Stimulated activated CD4-positive, alpha-beta T cell treated with anti-CD3 and anti-CD28 coated beads, Interleukin-4, amount 100 ng/mL, for 48 hours (primary cell): ENCODE results near the gene PRR7.
A peak's percentile ranks its signal among the peaks of the same experiment; 100 is the strongest.

Source experiments
- DNase-seq, 2 donors: peaks; one replicate each; pipeline ENCODE4 v3.0.0-alpha.2; 2020; ENCODE audit warnings: low read depth in 2 of 2

Gene PRR7

DNA sequence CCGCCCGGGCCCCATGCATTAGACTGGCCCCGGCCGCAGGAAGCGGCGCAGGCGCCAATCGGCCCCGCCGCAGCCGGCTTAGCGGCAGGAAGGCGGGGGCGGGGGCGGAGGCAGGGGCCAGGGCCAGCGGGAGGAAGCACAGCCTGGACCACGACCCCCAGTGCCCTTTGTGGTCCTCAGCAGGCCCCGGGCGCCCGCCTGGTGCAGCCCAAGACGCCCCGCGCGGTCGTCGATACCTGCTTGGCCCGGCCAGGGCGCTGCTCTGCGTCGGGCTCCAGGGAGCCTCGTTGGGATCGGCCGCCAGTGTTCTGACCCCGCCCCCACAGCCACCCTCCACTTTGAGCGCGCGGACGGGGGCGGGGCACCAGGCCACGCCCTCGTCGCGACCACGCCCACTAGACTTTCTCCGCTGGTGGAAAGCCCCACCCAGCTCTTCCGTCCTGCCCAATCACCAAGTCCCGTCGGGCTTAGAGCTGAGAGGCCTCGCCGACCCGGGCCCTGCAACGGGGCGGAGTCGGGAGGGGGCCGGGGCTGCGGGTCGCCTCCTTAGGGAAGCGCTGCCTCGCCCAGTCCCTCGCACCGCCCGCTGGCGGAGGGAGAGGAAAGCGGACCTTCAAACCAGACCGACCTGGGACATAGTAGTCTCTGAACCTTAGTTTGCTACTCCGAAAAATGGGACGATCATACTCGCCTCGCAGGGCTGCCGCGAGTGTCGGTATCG, 50.8 kb downstream of the PRR7 start, which contains the start of gene PDLIM7:
Gene PDLIM7, minus strand, starts transcription at position 313 of the 721 bp plus-strand sequence. CDS start 1,092 bp downstream, outside the sequence.
- peak; percentile 94 to 96 for DNase-seq

DNA sequence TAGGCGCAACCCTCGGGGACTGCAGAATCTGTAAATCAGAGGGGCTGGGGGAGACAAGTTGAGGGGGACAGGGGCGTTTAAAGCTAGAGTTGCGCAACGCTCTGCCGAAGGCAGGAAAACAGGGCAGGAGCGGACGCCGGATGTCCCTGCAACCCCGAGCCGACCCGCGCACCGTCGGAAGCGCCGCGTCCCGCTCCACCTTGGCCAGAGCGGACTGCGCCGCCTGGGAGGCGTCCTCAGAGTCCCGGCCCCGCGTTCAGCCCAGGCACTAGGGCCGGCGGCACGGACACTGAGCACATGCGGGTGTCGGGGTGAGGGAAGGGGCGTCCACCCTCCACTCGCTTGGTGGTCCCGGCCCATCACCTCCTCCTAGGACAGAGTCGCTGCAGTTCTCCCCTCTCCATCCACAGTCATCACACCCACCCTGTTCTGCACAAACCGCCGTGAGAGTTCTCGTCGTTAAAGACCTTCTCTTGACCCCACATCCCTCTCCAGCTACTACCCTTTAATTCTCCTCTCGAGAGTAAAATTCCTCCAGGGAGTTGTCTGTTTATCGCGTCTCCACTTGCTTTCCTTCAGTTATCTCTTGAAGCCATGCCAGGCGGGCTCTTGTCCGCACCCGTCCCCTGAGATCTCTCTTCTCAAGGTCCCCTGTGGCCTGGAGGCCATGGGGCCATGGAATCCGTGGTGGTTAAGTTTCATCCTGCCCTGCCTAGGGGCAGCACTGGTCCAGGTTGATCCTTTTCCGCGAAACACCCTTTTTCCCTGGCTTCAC, 51.6 kb downstream of the PRR7 start:
- no peak for DNase-seq

DNA sequence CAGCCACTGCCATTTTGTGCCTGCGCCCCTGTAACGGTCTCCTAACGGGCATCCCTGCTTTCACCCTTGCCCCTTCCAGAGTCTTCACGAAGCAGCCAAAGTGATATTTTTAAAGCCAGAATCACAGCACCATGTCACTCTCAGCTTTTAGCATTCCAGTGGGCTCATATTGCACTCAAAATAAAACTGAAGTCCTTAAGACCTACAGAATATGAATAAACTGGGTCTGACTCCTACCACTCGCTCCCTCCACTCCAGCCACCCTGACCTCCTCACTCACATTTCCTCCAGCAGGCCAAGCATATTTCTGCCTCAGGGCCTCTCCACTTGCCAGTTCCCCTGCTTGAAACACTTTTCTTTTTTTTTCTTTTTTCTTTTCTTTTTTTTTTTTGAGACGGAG, 53.2 kb downstream of the PRR7 start:
- no peak for DNase-seq

DNA sequence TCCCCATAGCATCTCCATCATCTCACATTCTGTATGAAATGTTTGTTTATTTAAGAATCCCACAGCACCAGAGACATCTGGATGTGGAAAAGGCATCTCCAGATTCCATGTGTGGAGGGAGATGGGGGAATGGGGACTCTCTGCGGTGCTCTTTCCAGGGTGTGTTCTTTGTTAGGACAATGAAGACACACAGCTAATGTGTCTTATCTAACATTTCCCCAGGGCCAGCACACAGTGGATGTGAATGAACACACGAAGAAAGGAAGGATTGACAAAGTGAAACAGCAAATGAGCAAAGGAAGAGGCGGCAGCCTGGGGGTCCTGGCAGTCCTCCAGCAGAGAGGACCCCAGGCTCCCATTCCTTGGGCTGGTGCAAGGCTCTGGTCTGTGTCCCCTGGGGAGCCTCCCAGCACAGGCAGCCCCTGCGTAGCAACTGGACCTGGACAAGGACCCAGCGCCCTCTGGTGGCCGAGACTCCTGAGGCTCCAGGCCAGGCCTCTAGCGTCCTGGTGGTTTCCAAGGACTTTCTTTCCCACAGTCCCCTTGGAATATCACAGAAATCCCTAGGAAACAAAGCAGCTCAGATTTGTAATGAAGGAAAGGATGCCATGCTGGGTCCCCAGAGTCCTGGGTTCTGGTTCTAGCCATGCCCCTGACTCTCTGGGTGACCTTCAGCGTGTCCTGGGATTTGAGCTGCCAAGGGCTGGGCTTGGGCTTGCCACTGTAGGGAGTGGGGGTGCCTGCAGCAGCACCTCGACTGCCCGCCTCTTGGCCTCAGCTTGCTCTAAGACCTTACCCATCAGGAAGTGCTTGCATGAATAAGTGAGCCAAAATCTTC, 54.3 kb downstream of the PRR7 start:
- DNase-seq, result peak; percentile 80 to 89

DNA sequence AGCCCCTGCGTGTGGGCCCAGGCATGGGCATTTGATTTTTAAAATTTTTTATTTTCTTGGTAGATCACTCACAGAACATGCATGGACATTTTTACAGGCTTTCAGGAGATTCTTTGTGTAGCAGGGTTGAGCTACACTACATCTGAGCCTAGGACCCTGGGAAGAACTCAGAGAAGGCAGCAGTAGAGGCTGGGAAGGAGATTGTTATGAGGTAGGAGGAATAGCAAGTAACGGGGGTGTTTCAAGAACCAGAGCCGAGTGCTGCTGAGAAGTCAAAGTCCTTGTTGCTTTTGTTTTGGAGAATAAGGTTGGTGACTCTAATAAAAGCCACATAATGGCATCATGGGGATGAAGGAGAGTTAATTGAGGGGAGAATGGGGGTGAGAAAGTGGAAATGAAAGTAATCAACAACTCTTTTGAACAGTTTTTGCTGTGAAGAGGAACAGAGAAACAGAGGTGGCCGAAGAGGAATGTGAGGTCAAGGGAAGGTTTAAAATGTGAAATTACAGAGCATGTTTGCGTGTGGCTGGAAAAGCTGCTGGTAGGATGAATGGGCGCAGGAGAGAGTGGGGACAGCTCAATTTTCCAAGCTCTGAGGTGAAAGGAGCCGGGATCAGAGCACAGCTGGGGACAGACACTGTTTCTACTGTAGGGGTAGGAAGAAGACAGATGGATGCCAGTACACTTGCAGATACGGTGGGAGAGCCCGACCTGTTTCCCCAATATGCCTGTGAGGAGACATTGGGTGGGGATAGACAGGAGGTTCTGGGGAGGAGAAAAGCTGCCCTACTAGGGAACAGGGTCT, 55.5 kb downstream of the PRR7 start:
- DNase-seq, result no peak

DNA sequence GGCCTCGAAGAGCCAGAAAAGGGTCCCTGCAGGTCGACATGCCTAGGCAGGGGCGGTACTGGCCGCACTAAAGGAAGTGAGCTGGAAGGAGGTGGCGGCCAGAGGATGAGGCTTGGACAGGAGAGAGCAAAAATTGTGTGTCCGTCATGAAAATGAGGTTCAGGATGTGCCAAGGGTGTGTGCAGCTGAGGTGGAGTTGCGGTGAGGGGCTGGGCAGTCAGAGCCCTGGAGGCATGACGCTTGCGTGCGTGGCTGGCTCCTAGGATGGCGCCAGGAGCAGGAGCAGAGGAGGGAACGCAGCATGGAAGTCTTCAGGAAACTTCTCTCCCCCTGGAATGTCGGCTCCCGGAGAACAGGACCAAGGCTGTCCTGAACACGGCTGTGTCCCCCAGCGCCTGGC, 56.3 kb downstream of the PRR7 start:
- DNase-seq, result no peak

DNA sequence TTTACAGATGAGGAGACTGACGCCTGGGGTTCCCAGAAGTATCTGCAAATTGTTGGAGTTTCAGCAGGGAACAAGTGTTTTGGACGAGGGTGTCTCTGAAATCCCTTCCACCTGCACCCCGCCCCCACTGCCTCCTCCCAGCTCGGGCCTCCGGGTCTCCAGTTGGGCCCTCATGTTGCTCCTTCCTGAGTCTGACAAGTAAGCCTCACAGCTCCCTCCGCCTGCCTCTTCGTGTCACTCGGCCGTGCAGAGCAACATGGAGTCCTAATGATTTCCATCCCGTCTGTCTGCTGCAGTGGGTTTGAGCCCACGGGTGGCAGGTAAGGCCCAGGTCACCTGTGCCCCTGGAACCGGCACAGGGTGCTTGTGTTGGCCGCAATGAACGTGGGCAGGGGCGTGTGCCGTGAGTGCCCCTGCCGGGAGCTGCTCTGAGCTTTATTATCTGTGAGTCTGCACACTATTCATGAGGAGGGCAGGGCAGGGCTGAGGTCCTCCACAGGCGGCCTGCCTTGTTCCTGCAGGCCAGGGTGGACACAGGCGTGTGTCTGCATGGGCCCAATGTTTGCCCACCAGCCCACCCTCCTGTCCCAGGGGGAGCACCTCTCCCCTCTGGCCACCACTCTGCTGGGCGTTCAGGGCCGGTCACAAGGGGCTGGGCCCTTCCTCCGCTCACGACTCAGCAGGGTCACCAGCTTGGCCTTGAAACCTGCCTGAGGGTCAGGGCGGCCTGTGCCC, 56.9 kb downstream of the PRR7 start:
- no peak for DNase-seq

DNA sequence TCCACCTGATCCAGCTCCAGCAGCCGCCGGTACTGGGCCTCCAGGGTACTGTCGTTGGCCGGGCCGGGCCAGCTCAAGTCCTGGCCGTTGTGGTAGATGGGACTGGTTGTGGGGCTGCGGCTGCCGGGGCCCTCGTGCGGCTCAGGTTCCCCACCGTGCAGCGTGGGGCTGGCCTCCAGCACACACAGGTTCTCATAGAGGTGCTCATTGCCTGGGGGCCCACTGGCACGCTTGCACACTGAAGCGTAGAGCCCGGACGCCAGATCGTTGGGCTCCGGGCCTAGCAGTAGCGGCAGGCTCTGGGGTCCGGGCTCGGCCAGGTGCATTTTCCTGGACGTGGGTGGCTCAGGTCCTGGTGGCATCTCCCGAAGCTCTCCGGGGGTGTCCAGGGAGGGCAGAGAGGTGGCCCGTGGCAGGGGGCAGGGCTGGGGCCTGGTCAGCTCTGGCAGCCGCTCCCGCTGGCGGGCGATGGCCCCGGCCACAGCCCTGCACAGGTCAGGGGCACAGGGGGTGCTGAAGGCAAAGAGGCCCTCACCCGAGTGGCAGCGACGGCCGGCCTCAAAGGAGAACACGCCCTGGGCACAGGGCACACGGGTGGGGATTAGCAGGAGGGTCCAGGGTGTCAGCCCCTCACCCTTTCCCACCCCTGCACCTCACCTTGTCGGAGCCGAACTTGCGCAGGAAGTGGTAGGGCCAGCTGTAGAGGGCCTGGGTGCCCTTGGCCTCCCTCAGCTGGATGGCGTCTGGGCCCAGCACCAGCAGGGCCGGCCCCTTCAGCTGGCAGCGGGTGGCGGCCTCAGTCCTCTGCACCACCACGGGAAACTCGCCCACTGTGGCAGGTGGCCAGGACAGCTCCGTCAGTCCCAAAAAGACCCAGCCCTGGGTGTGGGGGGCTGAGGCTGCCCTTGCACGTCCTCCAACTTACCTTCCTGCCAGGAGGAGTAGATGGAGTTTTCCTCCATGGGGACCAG, 57.8 kb downstream of the PRR7 start:
- DNase-seq, result no peak

DNA sequence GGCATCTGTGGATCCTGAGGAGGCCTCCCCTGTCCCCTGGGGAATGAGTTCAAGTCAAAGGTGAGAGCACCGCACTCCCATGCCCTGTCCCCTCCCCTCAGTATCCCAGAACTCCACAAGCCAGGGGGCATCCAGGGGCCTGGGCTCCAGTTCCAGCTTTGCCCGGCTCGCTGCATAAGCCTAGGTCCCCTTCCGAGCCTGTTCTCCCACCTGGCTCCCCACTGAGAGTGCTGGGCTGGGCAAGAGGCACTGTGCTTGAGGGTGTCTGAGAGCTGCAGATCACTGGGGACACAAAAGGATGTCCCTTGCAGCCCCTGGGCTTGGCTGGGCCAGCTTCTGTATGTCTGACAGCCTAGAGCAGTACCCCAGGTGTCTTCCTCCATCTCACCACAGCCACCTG, 58.5 kb downstream of the PRR7 start:
- no peak for DNase-seq
